H9 (cell line): Measurements from ENCODE around the gene HEBP2. TPM values are rescaled to one million over a fixed set of nuclear protein-coding genes. Genes with fewer than 3 reads are reported as not detected.

ENCODE experiments used
- DNase-seq: peaks from one replicate; pipeline ENCODE4 v3.0.0-alpha.2; 2017
- H2AFZ ChIP-seq: one replicate; pipeline ENCODE4 v1.6.1; 2013; ENCODE audit warnings: mild to moderate bottlenecking, low read length, control low read depth, moderate library complexity
- H2AK5ac ChIP-seq: 2 replicates; pipeline ENCODE4 v1.6.1; 2013; ENCODE audit warnings: low read length, control low read depth, mixed read lengths; ENCODE audit not compliant: insufficient read length
- H2BK120ac ChIP-seq: one replicate; pipeline ENCODE4 v1.6.1; 2013; ENCODE audit warnings: low read depth, mild to moderate bottlenecking, low read length, control low read depth, inconsistent platforms; ENCODE audit not compliant: poor library complexity, severe bottlenecking
- H2BK12ac ChIP-seq: 2 replicates; pipeline ENCODE4 v1.6.1; 2013; ENCODE audit warnings: low read length, control low read depth, mixed read lengths, low read depth; ENCODE audit not compliant: insufficient read length
- H2BK15ac ChIP-seq: 2 replicates; pipeline ENCODE4 v1.6.1; 2013; ENCODE audit warnings: low read depth, low read length, control low read depth
- H2BK20ac ChIP-seq: one replicate; pipeline ENCODE4 v1.6.1; 2013; ENCODE audit warnings: low read depth, mild to moderate bottlenecking, low read length, control low read depth, inconsistent platforms; ENCODE audit not compliant: poor library complexity, severe bottlenecking
- H2BK5ac ChIP-seq: 2 replicates; pipeline ENCODE4 v1.6.1; 2013; ENCODE audit warnings: low read length, control low read depth, mixed read lengths; ENCODE audit not compliant: insufficient read length
- H3K14ac ChIP-seq: 2 replicates; pipeline ENCODE4 v1.6.1; 2013; ENCODE audit warnings: low read length, control low read depth; ENCODE audit not compliant: insufficient read depth
- H3K18ac ChIP-seq: 2 replicates; pipeline ENCODE4 v1.6.1; 2013; ENCODE audit warnings: low read depth, mild to moderate bottlenecking, mixed read lengths, low read length, control low read depth; ENCODE audit not compliant: insufficient read length
- H3K23ac ChIP-seq: 2 replicates; pipeline ENCODE4 v1.6.1; 2013; ENCODE audit warnings: low read length, control low read depth, mixed read lengths, low read depth; ENCODE audit not compliant: insufficient read length
- H3K23me2 ChIP-seq: 2 replicates; pipeline ENCODE4 v1.6.1; 2013; ENCODE audit warnings: low read depth, mild to moderate bottlenecking, mixed read lengths, low read length, control low read depth; ENCODE audit not compliant: insufficient read length, poor library complexity, severe bottlenecking
- H3K27ac ChIP-seq: 2 replicates; pipeline ENCODE4 v1.5.1; 2013; ENCODE audit warnings: low read length, control low read depth, mixed read lengths, low read depth; ENCODE audit not compliant: insufficient read length
- H3K27me3 ChIP-seq: 2 replicates; pipeline ENCODE4 v1.6.1; 2013; ENCODE audit warnings: low read length, control low read depth, inconsistent platforms; ENCODE audit not compliant: insufficient read depth
- H3K4ac ChIP-seq: 2 replicates; pipeline ENCODE4 v1.6.1; 2013; ENCODE audit warnings: low read depth, mild to moderate bottlenecking, control low read depth, inconsistent platforms, low read length, moderate library complexity
- H3K4me1 ChIP-seq: 2 replicates; pipeline ENCODE4 v1.6.1; 2013; ENCODE audit warnings: low read length, control low read depth, inconsistent platforms; ENCODE audit not compliant: insufficient read depth
- H3K4me2 ChIP-seq: 2 replicates; pipeline ENCODE4 v1.6.1; 2013; ENCODE audit warnings: low read length, control low read depth, mixed read lengths; ENCODE audit not compliant: insufficient read length, insufficient read depth
- H3K56ac ChIP-seq: 2 replicates; pipeline ENCODE4 v1.6.1; 2013; ENCODE audit warnings: low read depth, mild to moderate bottlenecking, mixed read lengths, low read length, control low read depth; ENCODE audit not compliant: insufficient read length
- H3K79me1 ChIP-seq: 2 replicates; pipeline ENCODE4 v1.6.1; 2013; ENCODE audit warnings: low read depth, mild to moderate bottlenecking, moderate library complexity, low read length, control low read depth, inconsistent platforms; ENCODE audit not compliant: insufficient read depth, poor library complexity, severe bottlenecking
- H3K79me2 ChIP-seq: 2 replicates; pipeline ENCODE4 v1.6.1; 2013; ENCODE audit warnings: low read length, control low read depth, inconsistent platforms; ENCODE audit not compliant: insufficient read depth
- H3K9ac ChIP-seq: 2 replicates; pipeline ENCODE4 v1.6.1; 2013; ENCODE audit warnings: low read length, control low read depth, mixed read lengths; ENCODE audit not compliant: insufficient read length; ENCODE audit errors: extremely low read depth
- H3K9me3 ChIP-seq: one replicate; pipeline ENCODE4 v1.6.1; 2013; ENCODE audit warnings: low read depth, low read length, inconsistent platforms; ENCODE audit not compliant: control insufficient read depth
- H3T11ph ChIP-seq: one replicate; pipeline ENCODE4 v1.6.1; 2013; ENCODE audit warnings: mild to moderate bottlenecking, low read length, control low read depth, inconsistent platforms
- H4K20me1 ChIP-seq: one replicate; pipeline ENCODE4 v1.6.1; 2013; ENCODE audit not compliant: control insufficient read depth, insufficient read length, insufficient read depth
- H4K5ac ChIP-seq: 2 replicates; pipeline ENCODE4 v1.6.1; 2013; ENCODE audit warnings: low read depth, mild to moderate bottlenecking, mixed read lengths, low read length, control low read depth; ENCODE audit not compliant: insufficient read length
- H4K8ac ChIP-seq: replicated peaks from 2 replicates; pipeline ENCODE4 v1.6.1; 2013; ENCODE audit warnings: low read length, control low read depth, mixed read lengths, low read depth; ENCODE audit not compliant: insufficient read length
- H4K91ac ChIP-seq: 2 replicates; pipeline ENCODE4 v1.6.1; 2013; ENCODE audit warnings: low read depth, mild to moderate bottlenecking, moderate library complexity, mixed read lengths, low read length, control low read depth; ENCODE audit not compliant: insufficient read length
- H3K27ac Mint-ChIP-seq, 3 experiments: 2 replicates in 2 of 3; 3 replicates in 1 of 3; pipeline ENCODE4 v1.8.0; 2020 to 2021; ENCODE audit warnings: mixed read lengths in 3 of 3, mild to moderate bottlenecking in 1 of 3, moderate library complexity in 1 of 3
- H3K27me3 Mint-ChIP-seq: 2 replicates; pipeline ENCODE4 v1.8.0; 2021; ENCODE audit warnings: low read depth, mild to moderate bottlenecking, moderate library complexity, mixed read lengths
- H3K36me3 Mint-ChIP-seq, 3 experiments: 2 replicates in 2 of 3; 3 replicates in 1 of 3; pipeline ENCODE4 v1.8.0; 2020 to 2021; ENCODE audit warnings: low read depth in 3 of 3, mixed read lengths in 3 of 3; ENCODE audit not compliant: insufficient read depth in 1 of 3
- H3K4me1 Mint-ChIP-seq, 2 experiments: 2 replicates each; pipeline ENCODE4 v1.8.0; 2020; ENCODE audit warnings: mixed read lengths in 2 of 2
- H3K4me3 Mint-ChIP-seq, 2 experiments: 2 replicates in 1 of 2; 3 replicates in 1 of 2; pipeline ENCODE4 v1.8.0; 2020 to 2021; ENCODE audit warnings: mild to moderate bottlenecking in 2 of 2, mixed read lengths in 2 of 2, moderate library complexity in 1 of 2
- H3K9me3 Mint-ChIP-seq, 2 experiments: 2 replicates in 1 of 2; 3 replicates in 1 of 2; pipeline ENCODE4 v1.8.0; 2020; ENCODE audit warnings: mild to moderate bottlenecking in 2 of 2, mixed read lengths in 2 of 2, moderate library complexity in 1 of 2
- WGBS: extraction: QIAGEN DNeasy Blood & Tissue Kit; methylation state at CpG from one replicate; pipeline ENCODE4 v1.1.7; 2013; ENCODE audit warnings: missing lambda C conversion rate, low lambda C conversion rate, mixed read lengths; ENCODE audit not compliant: insufficient read length; ENCODE audit errors: extremely low coverage; 5-methylcytosine and 5-hydroxymethylcytosine counted together
- total RNA-seq: library from RNA; stranded (reverse); gene quantifications from 2 replicates; pipeline ENCODE4 v1.2.1, GENCODE V29; 2021
- TF ChIP-seq, protein P1 (sequence below): fragments of 200-600 bp; sonication (generic); conservative IDR thresholded peaks from 3 replicates; pipeline ENCODE4 v1.8.0; 2021; ENCODE audit warnings: antibody characterized with exemption, mild to moderate bottlenecking

The HEBP2 gene
- total RNA-seq, 1 experiment from 2014 or later: 57.8 TPM

DNA sequence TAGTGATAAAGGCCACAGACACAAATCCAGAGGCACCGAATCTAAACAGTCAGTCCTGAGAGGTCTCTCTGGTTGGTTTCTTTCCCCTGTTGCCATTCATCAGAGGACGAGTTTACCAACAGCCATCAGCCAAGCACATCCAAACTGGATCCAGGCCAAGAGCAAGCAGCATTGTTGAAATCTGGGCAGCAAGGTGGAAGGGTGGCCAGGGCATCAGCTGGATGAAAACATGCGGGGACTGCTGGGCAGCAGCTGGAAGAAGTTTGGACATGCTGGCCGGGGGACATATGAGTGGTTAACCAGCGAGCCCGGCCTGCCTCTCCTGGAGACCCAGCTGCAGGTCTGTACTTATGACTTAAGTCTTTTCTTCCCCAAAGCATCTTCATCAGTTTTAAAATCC lies 26.2 kb upstream of the HEBP2 start, which contains the start of gene SMIM28:
TSS of gene SMIM28 (plus strand) at position 62 of the 400 bp plus-strand sequence. CDS start at position 230, 168 bp downstream.
- H4K5ac ChIP-seq: no peak within 1 kb of the TSS
- no peak within 1 kb of the TSS for H3T11ph ChIP-seq
- no peaks in the 10 kb centered on the region for H3K36me3 Mint-ChIP-seq
- no peak within 1 kb of the TSS for H4K8ac ChIP-seq
- H3K27me3 ChIP-seq: no peaks in the 10 kb centered on the region
- H2AFZ ChIP-seq: no peak within 1 kb of the TSS
- no CpG with 5 or more reads among the region's 6 CpGs for WGBS
- H3K23me2 ChIP-seq: no peaks in the 10 kb centered on the region
- H2BK5ac ChIP-seq: no peak within 1 kb of the TSS
- H3K4me3 Mint-ChIP-seq: 0 out of 5 replicates have a peak within 1 kb of the TSS, but pooled peaks of 1 of the 2 experiments have one; percentile 14
- TF ChIP-seq, protein P1, sequence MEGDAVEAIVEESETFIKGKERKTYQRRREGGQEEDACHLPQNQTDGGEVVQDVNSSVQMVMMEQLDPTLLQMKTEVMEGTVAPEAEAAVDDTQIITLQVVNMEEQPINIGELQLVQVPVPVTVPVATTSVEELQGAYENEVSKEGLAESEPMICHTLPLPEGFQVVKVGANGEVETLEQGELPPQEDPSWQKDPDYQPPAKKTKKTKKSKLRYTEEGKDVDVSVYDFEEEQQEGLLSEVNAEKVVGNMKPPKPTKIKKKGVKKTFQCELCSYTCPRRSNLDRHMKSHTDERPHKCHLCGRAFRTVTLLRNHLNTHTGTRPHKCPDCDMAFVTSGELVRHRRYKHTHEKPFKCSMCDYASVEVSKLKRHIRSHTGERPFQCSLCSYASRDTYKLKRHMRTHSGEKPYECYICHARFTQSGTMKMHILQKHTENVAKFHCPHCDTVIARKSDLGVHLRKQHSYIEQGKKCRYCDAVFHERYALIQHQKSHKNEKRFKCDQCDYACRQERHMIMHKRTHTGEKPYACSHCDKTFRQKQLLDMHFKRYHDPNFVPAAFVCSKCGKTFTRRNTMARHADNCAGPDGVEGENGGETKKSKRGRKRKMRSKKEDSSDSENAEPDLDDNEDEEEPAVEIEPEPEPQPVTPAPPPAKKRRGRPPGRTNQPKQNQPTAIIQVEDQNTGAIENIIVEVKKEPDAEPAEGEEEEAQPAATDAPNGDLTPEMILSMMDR: no peak
- H2BK20ac ChIP-seq: no peak within 1 kb of the TSS
- no peak within 1 kb of the TSS for H3K27ac ChIP-seq
- no peaks in the 10 kb centered on the region for H4K20me1 ChIP-seq
- no peak within 1 kb of the TSS for H3K4me2 ChIP-seq
- H4K91ac ChIP-seq: no peak within 1 kb of the TSS
- H3K14ac ChIP-seq: no peak within 1 kb of the TSS
- no peak within 1 kb of the TSS for H3K18ac ChIP-seq
- no peak within 1 kb of the TSS for H2AK5ac ChIP-seq
- H3K56ac ChIP-seq: no peak within 1 kb of the TSS
- H2BK15ac ChIP-seq: no peak within 1 kb of the TSS
- DNase-seq: no peak
- no peaks in the 10 kb centered on the region for H3K9me3 ChIP-seq
- H3K9me3 Mint-ChIP-seq: no peaks in the 10 kb centered on the region
- H3K79me1 ChIP-seq: no peaks in the 10 kb centered on the region
- H3K9ac ChIP-seq: no peak within 1 kb of the TSS
- H3K79me2 ChIP-seq: no peaks in the 10 kb centered on the region
- peak within 1 kb of the TSS; percentile 68 to 88 (median 87); a peak in 5 of 7 replicates for H3K27ac Mint-ChIP-seq
- H3K4ac ChIP-seq: no peak within 1 kb of the TSS
- H3K23ac ChIP-seq: no peak within 1 kb of the TSS
- H2BK12ac ChIP-seq: no peak within 1 kb of the TSS
- H3K4me1 Mint-ChIP-seq: peaks cover 22% of the 10 kb centered on the region in 2 experiments
- no peaks in the 10 kb centered on the region for H3K27me3 Mint-ChIP-seq
- H3K4me1 ChIP-seq: peaks cover 2% of the 10 kb centered on the region; the same call in 1 of the 2 replicates
- no peak within 1 kb of the TSS for H2BK120ac ChIP-seq
